Measurements from ENCODE around the gene MCM8.

GRCh38 chr20:6024768-6025167, 74.3 kb downstream of the MCM8 start:
- no peak for TF ChIP-seq POLR2A (IDR thresholded peaks at IDR 0.05)
- TF ChIP-seq, protein P1, sequence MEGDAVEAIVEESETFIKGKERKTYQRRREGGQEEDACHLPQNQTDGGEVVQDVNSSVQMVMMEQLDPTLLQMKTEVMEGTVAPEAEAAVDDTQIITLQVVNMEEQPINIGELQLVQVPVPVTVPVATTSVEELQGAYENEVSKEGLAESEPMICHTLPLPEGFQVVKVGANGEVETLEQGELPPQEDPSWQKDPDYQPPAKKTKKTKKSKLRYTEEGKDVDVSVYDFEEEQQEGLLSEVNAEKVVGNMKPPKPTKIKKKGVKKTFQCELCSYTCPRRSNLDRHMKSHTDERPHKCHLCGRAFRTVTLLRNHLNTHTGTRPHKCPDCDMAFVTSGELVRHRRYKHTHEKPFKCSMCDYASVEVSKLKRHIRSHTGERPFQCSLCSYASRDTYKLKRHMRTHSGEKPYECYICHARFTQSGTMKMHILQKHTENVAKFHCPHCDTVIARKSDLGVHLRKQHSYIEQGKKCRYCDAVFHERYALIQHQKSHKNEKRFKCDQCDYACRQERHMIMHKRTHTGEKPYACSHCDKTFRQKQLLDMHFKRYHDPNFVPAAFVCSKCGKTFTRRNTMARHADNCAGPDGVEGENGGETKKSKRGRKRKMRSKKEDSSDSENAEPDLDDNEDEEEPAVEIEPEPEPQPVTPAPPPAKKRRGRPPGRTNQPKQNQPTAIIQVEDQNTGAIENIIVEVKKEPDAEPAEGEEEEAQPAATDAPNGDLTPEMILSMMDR (IDR thresholded peaks at IDR 0.05) = no peak
